IMR-90 (cell line): Measurements from ENCODE around the gene CFAP97D1. TPM values are rescaled to one million over a fixed set of nuclear protein-coding genes. Genes with fewer than 3 reads are reported as not detected.

Experiments used
- ATAC-seq: fragments of 200-7000 bp; cut with Tn5 transposase; 2 replicates; pipeline ENCODE4 v1.9.1; 2020; ENCODE audit warnings: low read depth, mild to moderate bottlenecking, moderate library complexity
- BruUV-seq: library from RNA; stranded (reverse); fragments of 400-500 nt; replicated peaks from 2 replicates; lab custom pipeline; 2021; lab: Mats Ljungman, UMichigan
- CTCF ChIA-PET: fragments of 300-600 bp; formaldehyde crosslinking; extraction: SDS; loops from one replicate; lab custom pipeline; 2021; ENCODE audit warnings: antibody characterized with exemption; lab: Yijun Ruan, JAX
- POLR2A ChIA-PET: fragments of 300-600 bp; sonication (Branson Sonifier 250); formaldehyde crosslinking; loops from one replicate; lab custom pipeline; 2022; ENCODE audit warnings: antibody characterized with exemption; ENCODE audit not compliant: unreplicated experiment; lab: Charles Lee
- DNase-seq: peaks from one replicate; pipeline ENCODE4 v3.0.0; 2013
- H2AFZ ChIP-seq: replicated peaks from 2 replicates; pipeline ENCODE3; 2013; ENCODE audit warnings: low read length, mild to moderate bottlenecking; ENCODE audit not compliant: poor library complexity
- H2AK5ac ChIP-seq: 2 replicates; pipeline ENCODE4 v1.6.1; 2013; ENCODE audit warnings: low read depth, low read length, inconsistent platforms
- H2AK9ac ChIP-seq: replicated peaks from 2 replicates; pipeline ENCODE3; 2013; ENCODE audit warnings: mild to moderate bottlenecking, low read depth, low read length, moderate library complexity; ENCODE audit not compliant: poor library complexity
- H2BK120ac ChIP-seq: 2 replicates; pipeline ENCODE4 v1.6.1; 2013; ENCODE audit warnings: low read depth, low read length, inconsistent platforms
- H2BK15ac ChIP-seq: 3 replicates; pipeline ENCODE4 v1.6.1; 2013; ENCODE audit warnings: low read depth, low read length, inconsistent platforms
- H2BK20ac ChIP-seq: 2 replicates; pipeline ENCODE4 v1.6.1; 2013; ENCODE audit warnings: low read depth, mild to moderate bottlenecking, inconsistent platforms, low read length, moderate library complexity
- H2BK5ac ChIP-seq: 2 replicates; pipeline ENCODE4 v1.6.1; 2013; ENCODE audit warnings: mild to moderate bottlenecking, low read depth, low read length, inconsistent platforms; ENCODE audit not compliant: poor library complexity, severe bottlenecking
- H3K14ac ChIP-seq: replicated peaks from 2 replicates; pipeline ENCODE4 v1.6.1; 2013; ENCODE audit warnings: low read depth, low read length, inconsistent platforms
- H3K18ac ChIP-seq: 2 replicates; pipeline ENCODE4 v1.6.1; 2013; ENCODE audit warnings: low read depth, low read length, control low read depth
- H3K23ac ChIP-seq: 2 replicates; pipeline ENCODE4 v1.6.1; 2013; ENCODE audit warnings: low read depth, low read length, inconsistent platforms
- H3K27ac ChIP-seq: 2 replicates; pipeline ENCODE4 v1.5.1; 2013; ENCODE audit warnings: mild to moderate bottlenecking, control low read depth, low read length; ENCODE audit not compliant: insufficient read depth
- H3K27me3 ChIP-seq: 2 replicates; pipeline ENCODE4 v1.6.1; 2013; ENCODE audit warnings: low read length; ENCODE audit not compliant: control insufficient read depth, insufficient read depth
- H3K36me3 ChIP-seq: 2 replicates; pipeline ENCODE4 v1.6.1; 2013; ENCODE audit warnings: low read length, mixed read lengths; ENCODE audit not compliant: control insufficient read depth, insufficient read depth
- H3K4ac ChIP-seq: 2 replicates; pipeline ENCODE4 v1.6.1; 2013; ENCODE audit warnings: low read depth, low read length, inconsistent platforms
- H3K4me1 ChIP-seq: 2 replicates; pipeline ENCODE4 v1.6.1; 2013; ENCODE audit warnings: low read length, mixed read lengths; ENCODE audit not compliant: control insufficient read depth, insufficient read depth
- H3K4me2 ChIP-seq: 2 replicates; pipeline ENCODE4 v1.6.1; 2013; ENCODE audit warnings: low read depth, mild to moderate bottlenecking, control low read depth, low read length, moderate library complexity
- H3K4me3 ChIP-seq: 2 replicates; pipeline ENCODE4 v1.5.1; 2013; ENCODE audit warnings: low read depth, mild to moderate bottlenecking, control low read depth, low read length, moderate library complexity; ENCODE audit not compliant: insufficient read depth
- H3K56ac ChIP-seq: 2 replicates; pipeline ENCODE4 v1.6.1; 2013; ENCODE audit warnings: low read length, inconsistent platforms; ENCODE audit not compliant: insufficient read depth; ENCODE audit errors: extremely low read depth
- H3K79me1 ChIP-seq, 2 experiments: 2 replicates each; pipeline ENCODE4 v1.6.1; 2013; ENCODE audit warnings: low read length in 2 of 2, inconsistent platforms in 1 of 2, low read depth in 1 of 2
- H3K9ac ChIP-seq: 2 replicates; pipeline ENCODE4 v1.6.1; 2013; ENCODE audit warnings: low read depth, low read length, control low read depth
- H3K9me1 ChIP-seq: 2 replicates; pipeline ENCODE4 v1.6.1; 2013; ENCODE audit warnings: low read length, inconsistent platforms; ENCODE audit not compliant: insufficient read depth
- H3K9me3 ChIP-seq: 2 replicates; pipeline ENCODE4 v1.6.1; 2013; ENCODE audit warnings: low read length; ENCODE audit not compliant: control insufficient read depth, insufficient read depth
- H4K20me1 ChIP-seq: 2 replicates; pipeline ENCODE4 v1.6.1; 2013; ENCODE audit warnings: low read length, inconsistent platforms; ENCODE audit not compliant: insufficient read depth
- H4K5ac ChIP-seq: 2 replicates; pipeline ENCODE4 v1.6.1; 2013; ENCODE audit warnings: mild to moderate bottlenecking, low read depth, low read length, control low read depth
- H4K8ac ChIP-seq, 2 experiments: 2 replicates each; pipeline ENCODE4 v1.6.1; 2013; ENCODE audit warnings: low read depth in 2 of 2, low read length in 2 of 2, control low read depth in 1 of 2, inconsistent platforms in 1 of 2
- H4K91ac ChIP-seq: 2 replicates; pipeline ENCODE4 v1.6.1; 2013; ENCODE audit warnings: low read depth, low read length, inconsistent platforms; ENCODE audit not compliant: insufficient read depth
- BHLHE40 ChIP-seq: fragments of 150-350 bp; IDR thresholded peaks from 2 replicates; pipeline ENCODE4 v1.6.1; 2016; ENCODE audit warnings: mild to moderate bottlenecking, low read depth, low read length
- CEBPB ChIP-seq: IDR thresholded peaks from 2 replicates; pipeline ENCODE4 v1.6.1; 2012; ENCODE audit warnings: low read depth, low read length, improper control_type of control experiment
- CHD1 ChIP-seq: IDR thresholded peaks from 2 replicates; pipeline ENCODE4 v1.6.1; 2012; ENCODE audit warnings: low read depth, low read length, improper control_type of control experiment
- FOS ChIP-seq: fragments of 150-350 bp; IDR thresholded peaks from 2 replicates; pipeline ENCODE4 v1.6.1; 2016; ENCODE audit warnings: low read depth, low read length
- MAFK ChIP-seq: IDR thresholded peaks from 2 replicates; pipeline ENCODE4 v1.6.1; 2012; ENCODE audit warnings: low read depth, low read length, improper control_type of control experiment
- MAZ ChIP-seq: IDR thresholded peaks from 2 replicates; pipeline ENCODE4 v1.6.1; 2012; ENCODE audit warnings: low read depth, mild to moderate bottlenecking, low read length, improper control_type of control experiment, moderate library complexity, borderline replicate concordance
- MXI1 ChIP-seq: IDR thresholded peaks from 2 replicates; pipeline ENCODE4 v1.6.1; 2012; ENCODE audit warnings: low read depth, mild to moderate bottlenecking, low read length, moderate library complexity, borderline replicate concordance
- POLR2A ChIP-seq: IDR thresholded peaks from 2 replicates; pipeline ENCODE4 v1.6.1; 2012; ENCODE audit warnings: mild to moderate bottlenecking, low read depth, low read length
- RCOR1 ChIP-seq: IDR thresholded peaks from 2 replicates; pipeline ENCODE4 v1.6.1; 2012; ENCODE audit warnings: mild to moderate bottlenecking, low read length, improper control_type of control experiment; ENCODE audit not compliant: insufficient replicate concordance
- RFX5 ChIP-seq: IDR thresholded peaks from 2 replicates; pipeline ENCODE4 v1.8.0; 2012; ENCODE audit warnings: low read depth, mild to moderate bottlenecking, low read length, moderate library complexity
- WGBS, 2 experiments: methylation state at CpG; one replicate each; pipeline versions ENCODE4 v1.1.5 to v1.1.7; 2013; ENCODE audit warnings: missing lambda C conversion rate in 2 of 2; ENCODE audit not compliant: insufficient read length in 1 of 2; ENCODE audit errors: extremely low coverage in 2 of 2; 5-methylcytosine and 5-hydroxymethylcytosine counted together
- dilution Hi-C: fragments of 300-500 bp; cut with HindIII; formaldehyde crosslinking; loops from one replicate; pipeline ENCODE4 v1.14.3; 2018; ENCODE audit warnings: low sequenced_read_pairs; ENCODE audit not compliant: unreplicated experiment
- in situ Hi-C: fragments of 300-500 bp; cut with MboI; formaldehyde crosslinking; loops from 3 replicates; pipeline ENCODE4 v1.14.3; 2019; ENCODE audit warnings: low sequenced_read_pairs, inconsistent platforms, mixed read lengths
- intact Hi-C: fragments of 100-400 bp; cut with micrococcal nuclease; formaldehyde crosslinking; loops from 2 replicates; pipeline ENCODE4 v1.10.0; 2022
- polyA plus RNA-seq, 3 experiments: library from polyadenylated mRNA; depleted of rRNA; stranded (reverse); fragments of >200 nt; gene quantifications; 2 replicates each; pipeline ENCODE4 v1.2.3, GENCODE V29; 2012; ENCODE audit warnings: low replicate concordance in 1 of 3
- total RNA-seq: library from RNA; depleted of rRNA; stranded (reverse); fragments of >200 nt; gene quantifications from 2 replicates; pipeline ENCODE4 v1.2.3, GENCODE V29; 2012
- TF ChIP-seq, protein P1 (sequence below): conservative IDR thresholded peaks from 2 replicates; pipeline ENCODE4 v1.5.1; 2012; ENCODE audit warnings: mild to moderate bottlenecking, low read depth, low read length, improper control_type of control experiment
- TF ChIP-seq, protein P2 (sequence below): fragments of 150-350 bp; IDR thresholded peaks from 2 replicates; pipeline ENCODE4 v1.6.1; 2017; ENCODE audit warnings: mild to moderate bottlenecking, antibody characterized with exemption, low read length, low read depth

The CFAP97D1 gene
- total and polyA plus RNA-seq, 2 of the 4 experiments (the other 2 are of a cell fraction): under 0.01 TPM; not detected in 1

DNA sequence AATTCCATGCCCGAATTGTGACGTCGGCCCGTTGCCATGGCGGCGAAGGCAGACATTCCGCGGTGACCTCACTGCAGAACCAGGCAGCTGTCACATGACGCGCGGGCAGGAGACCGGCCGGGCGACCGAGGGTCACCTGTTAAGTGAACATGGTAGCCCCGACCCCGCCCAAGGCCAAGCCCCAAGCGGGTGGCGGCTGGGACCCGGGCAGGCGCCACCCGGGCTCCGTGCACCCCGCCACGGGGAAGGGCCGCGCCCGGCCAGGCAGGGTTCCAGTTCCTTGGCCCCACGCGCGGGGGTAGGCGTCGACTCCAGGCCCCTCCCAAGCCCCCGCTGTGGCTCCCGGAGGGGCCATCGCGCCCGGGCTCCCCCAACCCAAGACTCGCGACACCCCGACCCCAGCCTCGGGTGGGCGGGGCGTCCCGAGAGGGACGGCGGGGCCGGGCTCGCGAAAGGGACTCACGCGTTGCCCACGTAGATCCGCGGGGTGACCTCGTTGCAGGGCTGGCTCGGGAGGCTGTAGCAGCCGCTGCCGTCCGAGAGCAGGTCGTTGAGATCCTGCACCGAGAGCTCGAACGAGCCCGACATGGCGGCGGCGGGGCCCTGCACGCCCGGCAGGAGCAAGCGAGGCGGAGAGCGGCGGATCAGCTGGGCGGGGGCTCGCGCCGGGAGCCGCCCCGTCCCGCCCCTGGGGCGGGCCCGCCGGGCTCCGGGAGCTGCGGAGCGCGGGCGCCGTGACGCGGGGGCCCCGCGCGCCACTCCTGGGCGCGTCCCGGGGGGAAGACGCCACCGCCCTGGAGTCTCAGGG is 1.7 kb upstream of the CFAP97D1 start, which contains the start of gene DUSP3:
DUSP3 (minus strand) TSS at position 641 of the 808 bp plus-strand sequence; CDS start at position 588, 53 bp downstream.
- BruUV-seq: no TSS peak
- CTCF ChIA-PET: interaction anchor here (0.5 to 2.0 kb wide), 4 partner anchors 67 to 345 kb away, joined by 3 to 6 read pairs (median 3); partner anchors contain the start of gene CD300LG

More for the DNA sequence above, 1.7 kb upstream of the CFAP97D1 start, which contains the start of gene DUSP3:
- Histone ChIP-seq H3K18ac (peak within 1 kb of the TSS; percentile 70), H4K91ac (peak within 1 kb of the TSS; percentile 92), H3K9me3 (no peaks in the 10 kb centered on the region), H3K4me1 (peaks cover 4% of the 10 kb centered on the region), H2AK9ac (peak within 1 kb of the TSS; percentile 99), H3K23ac (peak within 1 kb of the TSS; percentile 93), H2BK20ac (no peak within 1 kb of the TSS), H3K27ac (peak within 1 kb of the TSS; percentile 85), H3K4me3 (peak within 1 kb of the TSS; percentile 67), H2AFZ (peak within 1 kb of the TSS; percentile 97), H3K27me3 (no peaks in the 10 kb centered on the region), H4K8ac (peak within 1 kb of the TSS; percentile 87 to 98; a peak in 3 of 4 replicates), H3K36me3 (peaks cover 20% of the 10 kb centered on the region), H2BK15ac (peak within 1 kb of the TSS; percentile 83; the same call in 1 of the 3 replicates), H3K79me1 (peaks cover 18 to 40% of the 10 kb centered on the region in 2 experiments), H4K5ac (peak within 1 kb of the TSS; percentile 83), H3K14ac (peak within 1 kb of the TSS; percentile 98), H4K20me1 (peaks cover 33% of the 10 kb centered on the region), H2BK5ac (peak within 1 kb of the TSS; percentile 83), H3K9ac (peak within 1 kb of the TSS; percentile 85), H3K4me2 (peak within 1 kb of the TSS; percentile 93), H3K56ac (peak within 1 kb of the TSS; percentile 84), H2BK120ac (peak within 1 kb of the TSS; percentile 75; the same call in 1 of the 2 replicates), H3K4ac (peak within 1 kb of the TSS; percentile 96), H3K9me1 (peaks cover 28% of the 10 kb centered on the region), H2AK5ac (peak within 1 kb of the TSS; percentile 72; the same call in 1 of the 2 replicates)
- peak; percentile 91 for DNase-seq
- intact Hi-C loops: loop anchor here (2.0 kb wide), 1 partner anchor 54 kb away; the partner anchor contains the start of gene MPP3
- peak; percentile 96 for ATAC-seq
- TF ChIP-seq CHD1 (peak; percentile 93; the same call in 1 of the 2 replicates), MAFK (no peak), FOS (no peak; the same call in none of the 2 replicates), RCOR1 (no peak), CEBPB (0 out of 2 replicates have a peak, but pooled peaks have one; percentile 14), MXI1 (peak; percentile 57; the same call in 1 of the 2 replicates), MAZ (peak; percentile 49), RFX5 (0 out of 2 replicates have a peak, but pooled peaks have one; percentile 41), BHLHE40 (peak; percentile 79; the same call in 1 of the 2 replicates), POLR2A (peak; percentile 89)
- TF ChIP-seq, protein P1, sequence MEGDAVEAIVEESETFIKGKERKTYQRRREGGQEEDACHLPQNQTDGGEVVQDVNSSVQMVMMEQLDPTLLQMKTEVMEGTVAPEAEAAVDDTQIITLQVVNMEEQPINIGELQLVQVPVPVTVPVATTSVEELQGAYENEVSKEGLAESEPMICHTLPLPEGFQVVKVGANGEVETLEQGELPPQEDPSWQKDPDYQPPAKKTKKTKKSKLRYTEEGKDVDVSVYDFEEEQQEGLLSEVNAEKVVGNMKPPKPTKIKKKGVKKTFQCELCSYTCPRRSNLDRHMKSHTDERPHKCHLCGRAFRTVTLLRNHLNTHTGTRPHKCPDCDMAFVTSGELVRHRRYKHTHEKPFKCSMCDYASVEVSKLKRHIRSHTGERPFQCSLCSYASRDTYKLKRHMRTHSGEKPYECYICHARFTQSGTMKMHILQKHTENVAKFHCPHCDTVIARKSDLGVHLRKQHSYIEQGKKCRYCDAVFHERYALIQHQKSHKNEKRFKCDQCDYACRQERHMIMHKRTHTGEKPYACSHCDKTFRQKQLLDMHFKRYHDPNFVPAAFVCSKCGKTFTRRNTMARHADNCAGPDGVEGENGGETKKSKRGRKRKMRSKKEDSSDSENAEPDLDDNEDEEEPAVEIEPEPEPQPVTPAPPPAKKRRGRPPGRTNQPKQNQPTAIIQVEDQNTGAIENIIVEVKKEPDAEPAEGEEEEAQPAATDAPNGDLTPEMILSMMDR: no peak
- TF ChIP-seq, protein P2, sequence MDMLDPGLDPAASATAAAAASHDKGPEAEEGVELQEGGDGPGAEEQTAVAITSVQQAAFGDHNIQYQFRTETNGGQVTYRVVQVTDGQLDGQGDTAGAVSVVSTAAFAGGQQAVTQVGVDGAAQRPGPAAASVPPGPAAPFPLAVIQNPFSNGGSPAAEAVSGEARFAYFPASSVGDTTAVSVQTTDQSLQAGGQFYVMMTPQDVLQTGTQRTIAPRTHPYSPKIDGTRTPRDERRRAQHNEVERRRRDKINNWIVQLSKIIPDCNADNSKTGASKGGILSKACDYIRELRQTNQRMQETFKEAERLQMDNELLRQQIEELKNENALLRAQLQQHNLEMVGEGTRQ: peak; percentile 96
- dilution Hi-C loops: no loop called here
- WGBS, 2 experiments: 0% methylated on average over 60 of the region's 100 CpGs; no CpG with 5 or more reads in 1 of the 2 experiments
- in situ Hi-C loops: no loop called here
- POLR2A ChIA-PET: interaction anchor here (0.6 kb wide), 3 partner anchors 11 to 78 kb away, joined by 3 to 18 read pairs (median 3); no protein-coding TSS in a partner anchor
